Activated CD4-positive, alpha-beta T cell treated with anti-CD3 and anti-CD28 coated beads, Interleukin-2, amount 50 U/mL, for 24 hours (primary cell): ENCODE measurements around the gene KLC4.
"Not testable (repeated sequence)": the region's sequence is repeated elsewhere in the genome, so short reads cannot be mapped to it uniquely, and the experiment has no call there.

ENCODE experiments used
- DNase-seq, 2 donors: peaks; one replicate each; pipeline ENCODE4 v3.0.0-alpha.2; 2020; ENCODE audit warnings: low read depth in 1 of 2, low spot score in 1 of 2

The KLC4 gene

DNA sequence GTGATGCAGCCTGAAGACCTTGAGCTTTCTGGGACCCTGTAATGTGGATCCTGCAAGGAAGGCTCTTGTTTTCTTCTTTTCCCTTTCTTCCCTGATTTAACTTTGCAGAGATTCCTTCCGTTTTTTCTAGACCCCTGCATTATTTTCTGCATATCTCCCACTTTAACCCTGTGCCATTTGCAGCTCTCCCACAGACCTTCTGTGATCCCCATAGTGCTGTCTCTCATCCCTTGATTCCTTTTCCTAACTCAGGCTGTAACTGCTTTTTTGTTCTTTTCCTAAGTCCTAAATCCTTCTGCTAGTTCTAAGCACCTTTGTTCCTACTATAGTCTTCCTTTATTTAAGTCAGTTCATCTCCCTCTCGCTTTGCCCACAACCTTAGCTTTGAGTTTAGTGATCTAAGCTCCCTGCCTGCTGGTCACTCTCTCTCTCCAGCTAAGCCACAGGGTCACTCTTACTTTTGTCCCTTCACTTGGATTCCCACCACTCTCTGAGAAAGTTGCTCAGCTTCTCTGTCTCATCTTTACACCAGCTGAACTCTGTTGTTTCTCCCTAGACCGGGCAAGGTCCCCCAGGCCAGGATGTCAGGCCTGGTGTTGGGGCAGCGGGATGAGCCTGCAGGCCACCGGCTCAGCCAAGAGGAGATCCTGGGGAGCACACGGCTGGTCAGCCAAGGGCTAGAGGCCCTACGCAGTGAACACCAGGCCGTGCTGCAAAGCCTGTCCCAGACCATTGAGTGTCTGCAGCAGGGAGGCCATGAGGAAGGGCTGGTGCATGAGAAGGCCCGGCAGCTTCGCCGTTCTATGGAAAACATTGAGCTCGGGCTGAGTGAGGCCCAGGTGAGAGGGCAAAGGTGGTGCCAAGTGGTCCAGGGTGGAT, 1.6 kb downstream of the KLC4 start:
- DNase-seq = no peak

DNA sequence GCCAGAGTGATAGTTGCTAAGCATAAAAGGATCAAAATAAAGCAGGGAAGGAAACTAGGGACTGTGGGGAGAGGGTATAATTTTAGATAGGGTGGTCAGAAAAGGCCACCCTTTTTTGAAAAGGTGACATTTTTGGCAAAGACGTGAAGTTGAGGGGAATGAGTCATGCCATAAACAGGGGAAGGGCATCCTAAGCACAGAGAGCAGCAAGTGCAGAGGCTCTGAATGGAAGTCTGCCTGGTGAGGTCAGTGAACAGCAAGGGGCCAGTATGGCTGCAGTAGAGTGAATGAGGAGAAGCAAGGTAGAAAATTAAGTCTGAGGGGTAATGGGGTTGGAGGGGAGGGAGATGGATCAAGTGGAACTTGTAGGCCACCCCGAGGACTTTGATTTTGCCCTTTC, 2.4 kb downstream of the KLC4 start:
- DNase-seq = no peak

DNA sequence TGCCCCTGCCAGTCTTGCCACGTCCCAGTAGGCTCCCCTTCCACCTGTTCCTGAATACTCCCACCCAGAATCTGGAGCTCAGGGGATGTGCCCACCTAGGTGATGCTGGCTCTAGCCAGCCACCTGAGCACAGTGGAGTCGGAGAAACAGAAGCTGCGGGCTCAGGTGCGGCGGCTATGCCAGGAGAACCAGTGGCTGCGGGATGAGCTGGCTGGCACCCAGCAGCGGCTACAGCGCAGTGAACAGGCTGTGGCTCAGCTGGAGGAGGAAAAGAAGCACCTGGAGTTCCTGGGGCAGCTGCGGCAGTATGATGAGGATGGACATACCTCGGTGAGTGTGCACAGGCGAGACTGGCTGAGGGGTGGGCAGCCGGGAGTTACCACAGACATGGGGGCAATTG, 3.4 kb downstream of the KLC4 start:
- DNase-seq = no peak

DNA sequence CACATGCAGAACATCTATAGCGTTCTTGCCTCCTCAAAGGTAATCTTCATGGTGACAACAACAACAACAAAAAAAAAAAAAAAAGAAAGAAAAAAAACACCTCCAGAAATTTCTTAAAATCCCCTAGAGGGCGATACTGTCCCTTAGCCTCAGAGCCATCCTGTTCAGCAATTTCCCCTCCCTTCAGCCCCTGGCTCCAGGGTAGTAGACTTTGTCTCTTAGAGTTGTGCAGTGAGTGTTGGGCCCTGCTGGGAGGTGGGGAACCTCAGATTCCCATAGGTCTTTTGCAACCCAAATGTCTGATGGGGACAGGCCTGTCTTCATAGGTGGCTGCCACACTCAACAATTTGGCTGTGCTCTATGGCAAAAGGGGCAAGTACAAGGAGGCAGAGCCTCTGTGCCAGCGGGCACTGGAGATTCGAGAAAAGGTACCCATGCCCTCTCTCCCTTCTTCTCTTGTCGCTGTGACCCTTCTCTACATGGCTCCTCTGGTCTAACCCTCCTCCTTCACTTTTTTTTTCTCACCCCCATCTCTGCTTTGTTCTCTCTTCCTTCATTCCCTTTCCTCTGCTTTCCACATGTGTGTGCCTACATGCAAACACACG, 10.7 kb downstream of the KLC4 start:
- DNase-seq = no peak

DNA sequence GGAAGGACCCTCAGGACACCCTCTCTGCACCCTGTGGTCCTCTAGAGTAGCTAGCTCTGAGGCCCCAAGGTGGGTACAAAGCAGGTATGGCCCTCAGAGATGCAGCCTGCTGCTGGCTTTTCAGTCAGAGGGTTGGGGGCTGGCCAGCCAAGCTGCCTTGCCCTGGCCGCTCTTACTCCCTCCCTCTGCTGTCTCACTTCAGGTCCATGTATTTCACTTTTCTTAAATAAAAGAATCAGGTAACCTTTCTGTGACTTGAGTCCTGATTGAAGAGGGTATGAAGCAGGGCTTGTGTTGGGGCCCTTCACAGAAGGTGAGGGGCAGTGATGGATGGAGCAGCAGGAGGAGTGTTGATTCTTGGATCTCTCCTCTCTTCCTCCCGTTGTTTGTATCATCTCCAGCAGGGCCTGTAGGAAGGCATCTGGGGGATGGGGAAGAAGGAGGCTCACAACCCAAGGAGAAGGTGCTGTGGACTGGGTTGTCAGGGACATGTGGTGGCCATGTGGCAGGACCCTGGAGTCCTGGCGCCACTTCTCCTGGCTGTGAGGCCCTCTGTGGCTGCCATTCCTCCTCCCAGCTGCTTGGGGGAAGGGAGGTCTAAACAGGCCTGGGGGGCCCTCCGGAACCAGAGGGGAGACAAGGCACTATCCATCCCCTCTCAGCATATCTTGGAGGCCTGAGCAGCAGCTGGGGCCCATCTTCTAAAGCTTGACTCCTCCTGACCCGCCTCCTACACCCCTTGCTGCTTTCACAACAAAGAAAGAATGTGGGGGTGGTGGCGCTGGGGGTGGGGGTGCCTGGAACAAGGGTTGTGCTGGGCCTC, 15.6 kb downstream of the KLC4 start:
- no peak for DNase-seq

DNA sequence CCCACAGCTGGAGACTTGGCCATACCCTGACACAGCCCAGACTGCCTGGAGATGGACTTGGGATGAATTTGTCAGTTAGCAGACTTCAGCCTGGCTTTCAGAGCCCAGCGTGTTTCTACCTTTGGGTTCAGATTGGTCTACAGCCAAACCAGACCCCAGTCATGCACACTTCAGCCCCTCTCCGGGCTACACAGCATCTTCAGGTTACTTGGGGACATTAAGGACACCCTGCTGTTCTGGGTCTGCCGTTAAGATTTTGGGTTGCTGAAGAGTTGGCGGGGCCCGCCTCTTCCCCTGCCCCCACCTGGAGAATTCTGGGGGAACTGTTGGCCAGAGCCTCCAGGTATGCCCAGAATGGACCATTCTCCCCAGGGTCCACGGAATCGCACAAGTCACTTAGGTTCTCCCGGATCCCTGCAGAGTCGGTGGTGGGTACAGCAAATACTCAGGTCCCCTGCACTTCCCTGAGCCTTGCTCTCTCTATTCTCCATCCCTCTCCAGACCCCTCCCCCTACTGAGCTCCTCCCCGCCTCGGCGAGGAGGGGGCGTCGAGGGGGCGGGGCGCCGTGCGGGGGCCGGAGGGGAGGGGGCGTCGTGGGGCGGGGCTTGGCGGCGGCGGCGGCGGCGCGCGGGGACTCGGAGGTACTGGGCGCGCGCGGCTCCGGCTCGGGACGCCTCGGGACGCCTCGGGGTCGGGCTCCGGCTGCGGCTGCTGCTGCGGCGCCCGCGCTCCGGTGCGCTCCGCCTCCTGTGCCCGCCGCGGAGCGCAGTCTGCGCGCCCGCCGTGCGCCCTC, 16.4 kb downstream of the KLC4 start, which contains the start of gene PTK7:
Gene PTK7 (plus strand): TSS at position 645 of the 794 bp plus-strand sequence. CDS start 175 bp downstream, outside the sequence.
- DNase-seq = no peak

DNA sequence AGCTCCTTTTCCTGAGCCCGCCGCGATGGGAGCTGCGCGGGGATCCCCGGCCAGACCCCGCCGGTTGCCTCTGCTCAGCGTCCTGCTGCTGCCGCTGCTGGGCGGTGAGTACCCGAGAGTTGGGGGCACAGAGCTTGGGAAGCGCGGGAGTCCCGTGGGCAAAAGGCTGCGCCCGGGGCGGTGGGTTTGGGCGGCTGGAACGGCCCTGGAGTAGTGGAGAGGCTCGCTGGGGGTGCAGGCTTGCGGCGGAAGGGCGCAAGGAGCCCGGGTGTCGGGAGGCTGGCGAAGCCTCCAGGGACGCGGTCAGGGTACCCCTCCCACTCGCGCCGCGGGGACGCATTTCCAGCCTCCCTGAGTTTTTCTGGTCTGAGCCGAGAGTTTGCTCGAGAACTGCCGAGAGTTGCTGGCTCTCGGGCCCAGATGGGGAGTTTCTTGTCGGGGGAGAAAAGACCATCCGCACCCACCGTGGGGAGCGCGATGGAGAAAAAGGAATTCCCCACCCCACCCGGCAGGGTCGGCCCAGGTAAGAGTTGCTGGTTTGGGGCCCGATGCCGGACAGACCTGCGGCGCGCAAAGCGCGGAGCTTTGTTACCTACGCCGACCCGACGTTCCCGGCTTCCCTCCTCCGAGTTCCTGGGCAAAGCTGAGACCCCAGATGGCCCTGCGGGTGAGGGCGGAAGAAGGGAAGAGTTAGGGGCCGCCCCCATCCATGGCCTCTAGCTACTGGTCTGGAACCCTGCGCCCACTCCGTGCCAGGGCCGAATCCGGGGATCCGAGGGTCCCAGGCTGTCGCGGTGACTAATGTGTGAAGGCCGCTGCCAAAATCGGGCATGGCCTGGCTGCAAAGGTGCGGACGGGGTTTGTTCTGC, 17.3 kb downstream of the KLC4 start:
- no peak for DNase-seq

DNA sequence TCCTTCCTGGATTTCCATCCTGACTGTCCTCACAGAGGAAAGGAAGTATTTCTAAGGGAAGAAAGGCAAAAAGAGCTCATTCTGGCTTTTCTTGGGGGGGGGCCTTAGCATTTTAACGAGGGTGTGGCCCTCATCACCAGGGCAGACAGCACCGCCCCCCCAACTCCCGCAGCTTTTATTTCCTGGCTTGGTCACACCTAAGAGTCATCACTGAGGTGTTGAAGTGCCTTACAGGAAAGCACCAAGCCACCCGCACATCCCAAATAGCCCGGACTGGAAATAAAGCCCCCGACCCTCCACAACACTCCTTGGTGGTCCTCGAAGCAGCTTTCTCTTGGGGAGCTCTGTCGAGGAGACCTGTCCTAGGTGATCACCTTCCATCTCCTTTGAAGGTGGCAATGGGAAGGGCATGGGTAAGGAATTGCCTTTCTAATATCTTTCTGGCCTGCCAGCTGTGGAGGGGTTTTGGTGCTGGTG, 17.9 kb downstream of the KLC4 start:
- DNase-seq = no peak

DNA sequence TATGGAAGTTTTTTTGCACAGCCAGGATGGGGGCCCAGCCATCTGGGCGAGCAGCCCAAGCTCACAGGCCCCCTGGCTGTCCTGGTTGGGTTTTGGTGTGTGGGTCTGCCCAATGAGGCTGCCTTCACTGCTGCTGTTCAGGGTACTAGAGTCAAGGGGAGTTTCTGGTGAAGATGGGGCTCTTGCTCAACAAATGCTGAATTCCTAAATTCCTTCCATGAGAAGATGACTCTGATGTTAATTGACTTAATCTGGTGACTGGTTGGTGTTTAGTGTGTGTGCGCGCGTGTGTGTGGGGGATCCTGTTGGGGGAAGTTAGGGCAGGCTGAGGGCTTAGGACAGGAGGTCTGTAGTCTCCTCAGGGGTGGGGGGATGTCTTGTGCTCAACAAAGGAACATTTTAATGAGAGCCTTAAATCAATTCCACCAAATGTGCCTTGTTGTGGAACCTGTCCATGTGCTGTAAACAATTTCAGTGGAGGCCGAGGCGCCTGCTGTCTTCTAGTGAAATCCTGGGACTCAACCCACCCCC, 18.6 kb downstream of the KLC4 start:
- DNase-seq = no peak

DNA sequence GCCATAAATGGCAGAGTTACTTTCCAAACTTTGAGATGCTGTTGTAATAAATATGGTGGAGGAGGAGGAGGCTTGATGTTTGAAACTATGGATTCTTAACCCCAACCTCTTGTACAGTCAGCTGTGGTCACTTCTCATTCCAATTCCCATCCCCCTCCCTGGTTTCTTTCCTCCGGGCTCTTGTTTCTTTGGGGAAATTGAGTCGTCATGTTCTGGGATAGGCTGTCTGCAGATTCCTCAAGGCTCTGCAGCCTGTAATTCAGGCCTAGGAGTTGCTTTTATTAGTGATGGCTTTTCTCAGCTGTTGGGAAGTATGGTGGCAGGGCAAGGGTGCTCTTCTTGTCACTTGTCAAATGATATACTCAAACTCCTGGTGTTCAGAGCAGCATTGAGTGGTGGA, 19.3 kb downstream of the KLC4 start:
- no peak for DNase-seq

DNA sequence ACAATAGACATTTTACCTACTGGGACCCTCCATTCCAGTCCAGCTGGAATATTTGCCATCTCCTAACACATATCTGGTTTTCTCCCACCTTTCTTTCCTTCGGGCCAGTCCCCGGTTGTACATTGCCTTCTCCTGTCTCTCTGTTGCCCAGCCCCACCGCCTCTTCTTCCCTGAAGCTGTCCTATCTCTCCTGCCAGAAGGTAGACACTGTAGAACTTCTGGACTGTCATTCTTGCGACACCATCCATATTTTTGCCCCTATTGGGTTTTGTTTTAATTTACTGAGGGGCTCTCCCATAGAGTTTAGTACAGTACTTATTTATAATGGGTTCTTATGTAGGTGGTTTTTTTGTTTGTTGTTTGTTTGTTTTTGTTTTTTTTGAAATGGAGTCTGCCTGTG, 21.6 kb downstream of the KLC4 start:
- no peak for DNase-seq

DNA sequence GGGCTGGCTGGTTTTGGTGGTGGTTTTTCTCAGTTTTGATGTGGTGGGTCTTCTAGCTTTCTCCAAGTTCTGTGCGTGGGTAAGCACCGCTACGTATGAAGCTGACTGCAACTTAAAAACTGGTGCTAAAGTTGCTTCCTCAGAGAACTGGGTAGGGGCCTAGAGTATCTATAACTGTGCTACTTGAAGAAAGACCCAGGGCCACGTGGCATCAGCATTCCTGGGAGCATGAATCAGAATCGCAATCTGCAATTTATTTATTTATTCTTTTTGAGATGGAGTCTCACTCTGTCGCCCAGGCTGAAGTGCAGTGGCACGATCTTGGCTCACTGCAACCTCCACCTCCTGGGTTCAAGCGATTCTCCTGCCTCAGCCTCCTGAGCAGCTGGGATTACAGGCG, 22.5 kb downstream of the KLC4 start:
- not testable (repeated sequence) for DNase-seq

DNA sequence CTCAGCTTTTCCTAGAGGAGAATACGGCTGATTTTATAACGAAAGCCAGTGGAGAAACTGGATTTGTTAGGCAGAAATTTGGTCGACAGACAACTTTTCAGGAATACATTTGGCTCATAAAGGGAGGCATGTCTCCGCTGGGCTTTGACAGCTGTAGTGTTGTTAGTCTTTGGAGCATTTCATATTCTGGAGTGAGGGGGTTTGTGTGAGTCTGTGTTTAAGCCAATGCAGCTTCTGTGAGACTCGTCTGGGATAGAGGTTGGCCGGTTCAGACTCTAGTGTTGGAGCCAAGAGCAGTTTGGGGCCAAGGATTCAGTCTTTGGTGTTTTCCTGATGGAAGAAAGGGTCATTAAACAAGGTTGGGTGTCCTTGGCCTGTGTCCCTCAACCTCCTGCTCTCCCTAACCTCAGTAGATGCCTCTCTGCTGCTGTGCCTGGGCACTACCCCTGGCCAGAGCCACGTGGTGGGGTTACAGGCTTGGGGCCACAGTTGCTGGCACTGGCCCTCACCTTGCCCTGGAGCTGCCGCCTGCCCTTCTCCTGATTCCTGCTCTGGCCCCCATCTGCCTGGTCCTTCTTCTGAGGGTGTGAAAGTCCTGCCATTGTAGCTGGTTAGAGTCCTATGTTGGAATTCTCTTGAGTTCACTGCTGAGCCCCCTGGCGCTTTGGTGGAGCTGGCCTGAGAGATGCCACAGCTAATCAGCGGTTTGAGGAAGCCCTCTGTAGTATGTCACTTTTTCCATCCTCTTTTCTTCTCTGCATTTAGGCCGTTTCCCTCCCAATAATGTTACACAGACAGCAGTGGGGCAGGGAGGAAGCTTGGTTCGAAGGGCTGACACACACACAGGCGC, 23.6 kb downstream of the KLC4 start:
- DNase-seq = no peak

DNA sequence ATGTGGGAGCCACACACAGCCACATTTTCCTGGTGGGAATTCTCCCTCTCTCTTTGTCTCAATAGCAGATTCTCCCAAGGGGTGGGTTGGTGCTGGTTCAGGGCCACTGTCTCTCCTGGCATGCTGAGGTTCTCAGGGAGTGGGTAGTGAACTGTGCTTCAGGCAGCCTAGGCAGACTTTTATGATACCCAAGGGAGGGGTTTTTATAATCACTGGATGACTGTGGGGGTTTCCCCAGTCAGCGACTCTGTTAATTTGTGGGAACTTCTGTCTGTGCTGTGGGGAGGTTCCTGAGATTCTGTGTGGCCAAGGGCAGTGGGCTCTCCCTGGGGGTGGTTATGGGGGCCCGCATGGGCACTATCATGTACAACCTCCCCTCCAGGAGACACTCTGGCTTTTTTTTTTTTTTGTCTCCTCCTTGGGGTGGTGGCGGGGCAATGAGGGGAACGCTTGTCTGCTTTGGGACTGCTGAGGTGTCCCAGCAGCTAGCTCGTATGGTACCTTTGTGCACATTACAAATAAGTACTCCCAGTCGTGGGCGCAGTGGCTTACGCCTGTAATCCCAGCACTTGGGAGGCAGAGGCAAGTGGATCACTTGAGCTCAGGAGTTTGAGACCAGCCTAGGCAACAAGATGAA, 26.7 kb downstream of the KLC4 start:
- no peak for DNase-seq

DNA sequence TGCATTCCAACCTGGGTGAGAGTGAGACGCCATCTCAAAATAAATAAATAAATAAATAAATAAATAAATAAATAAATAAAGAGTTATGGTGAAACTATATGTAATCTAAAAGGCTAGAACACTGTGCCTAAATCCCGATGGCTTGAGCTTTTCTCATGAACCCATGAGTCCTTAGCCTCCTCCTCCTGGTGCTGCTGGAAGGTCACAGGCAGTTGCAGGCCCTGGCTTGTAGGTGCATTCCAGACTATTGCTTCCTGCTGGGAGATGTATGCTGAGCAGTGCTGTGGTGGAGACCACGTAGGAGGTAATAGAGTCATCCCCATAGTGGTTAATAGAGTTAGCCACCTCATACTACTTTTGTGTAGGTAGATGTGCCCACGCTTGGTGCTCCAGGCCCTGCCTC, 29.2 kb downstream of the KLC4 start:
- no peak for DNase-seq

DNA sequence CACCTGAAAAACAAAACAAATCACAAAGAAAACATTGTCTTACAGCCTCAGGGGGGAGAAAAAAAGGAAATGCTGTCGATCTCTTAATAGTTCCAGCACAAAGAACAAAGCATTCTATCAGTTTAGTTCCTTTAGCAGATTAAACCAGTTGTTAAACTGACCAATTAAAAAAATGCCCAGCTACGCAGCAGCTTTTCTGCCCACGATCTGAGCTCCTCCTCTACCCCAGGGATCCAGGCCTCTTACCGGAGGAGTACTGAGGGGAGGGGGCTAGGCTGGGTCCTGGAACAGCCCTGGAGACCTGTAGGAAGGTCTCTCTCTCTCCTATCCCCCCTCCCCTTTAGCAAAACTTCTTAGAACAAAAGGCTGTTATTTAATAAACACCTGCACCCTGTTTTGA, 30.0 kb downstream of the KLC4 start:
- no peak for DNase-seq

DNA sequence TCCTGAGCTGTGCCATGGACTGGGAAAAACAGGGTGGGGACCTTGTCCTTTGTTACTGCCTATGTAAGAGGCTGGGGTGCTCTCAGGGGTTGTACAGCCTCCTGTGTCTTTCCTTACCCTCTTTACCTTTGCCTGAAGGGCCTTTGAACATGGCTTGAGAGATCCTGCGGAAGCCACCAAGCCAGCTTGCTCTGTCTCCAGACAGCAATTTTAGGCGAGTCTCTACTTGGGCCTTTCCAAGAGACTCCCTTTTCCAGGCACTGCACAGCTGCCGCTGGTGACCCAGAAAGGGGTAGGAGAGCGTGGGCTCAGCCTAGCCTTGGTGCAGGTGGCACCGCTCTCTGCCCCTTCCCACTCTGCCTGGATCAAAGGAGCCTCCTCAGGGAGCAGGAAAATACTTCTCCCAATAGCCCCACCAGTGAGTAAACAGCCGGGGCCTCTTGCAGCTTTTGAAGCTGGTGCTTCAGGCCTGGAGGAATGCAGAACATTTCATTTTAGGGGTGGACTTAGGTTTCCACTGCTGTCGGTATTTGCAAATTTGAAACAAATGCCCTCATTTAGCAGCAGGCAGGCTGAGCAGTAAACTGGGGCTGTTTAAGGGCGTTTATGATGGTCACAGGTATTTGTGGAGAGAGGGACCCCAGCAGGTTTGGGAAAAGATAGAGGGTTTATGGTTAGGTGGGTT, 30.6 kb downstream of the KLC4 start:
- no peak for DNase-seq

DNA sequence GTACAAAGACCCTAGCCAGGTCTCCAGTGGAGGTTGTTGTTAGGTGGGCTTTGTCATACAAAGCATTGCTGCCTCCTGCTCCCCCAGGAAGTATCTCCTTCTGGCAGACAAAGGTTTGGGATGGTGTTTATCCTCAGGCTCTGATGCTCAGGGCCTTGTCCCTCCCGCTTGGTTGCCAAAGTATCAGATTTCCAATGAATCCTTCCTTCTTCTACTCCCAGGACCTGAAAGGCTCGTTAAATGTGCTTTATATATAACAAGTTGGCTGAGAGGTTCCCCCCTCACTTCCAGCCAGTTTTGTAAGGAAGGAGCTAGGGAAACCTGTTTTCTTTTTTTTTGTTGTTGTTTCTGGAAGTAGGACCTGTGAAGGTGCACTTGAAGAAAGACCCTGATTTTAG, 31.1 kb downstream of the KLC4 start:
- DNase-seq = no peak
